ENCODE results near the gene RNF144A.

GRCh38 chr2:7026742-7027141, 109.5 kb downstream of the RNF144A start:
- TF ChIP-seq ZNF687 (IDR thresholded peaks at IDR 0.05) (no peak), CTCF (IDR thresholded peaks at IDR 0.05 in 2 of 3, conservative IDR thresholded peaks at IDR 0.05 in 1 of 3; ENCODE audit: control insufficient read depth in 2 of 3, extremely low read depth in 1 of 3, insufficient read depth in 1 of 3, low read depth in 3 of 3, low read length in 3 of 3) (no peak), ZBTB40 (IDR thresholded peaks at IDR 0.05; ENCODE audit: borderline replicate concordance) (no peak), EP300 (IDR thresholded peaks at IDR 0.05; ENCODE audit: borderline replicate concordance in 1 of 2, control insufficient read depth in 1 of 2, low read depth in 2 of 2, low read length in 2 of 2) (no peak), POLR2A (IDR thresholded peaks at IDR 0.05; ENCODE audit: low read depth, low read length) (no peak), ETV6 (conservative IDR thresholded peaks at IDR 0.05 in 1 of 2, IDR thresholded peaks at IDR 0.05 in 1 of 2; ENCODE audit: borderline replicate concordance in 1 of 2, low read depth in 1 of 2) (no peak), EGR1 (IDR thresholded peaks at IDR 0.05; ENCODE audit: borderline replicate concordance in 1 of 2, low read depth in 2 of 2, low read length in 2 of 2) (no peak), RAD21 (IDR thresholded peaks at IDR 0.05; ENCODE audit: insufficient read depth, low read depth, low read length) (no peak)
